H1 (cell line): Measurements from ENCODE around the gene TAF7L. TPM values are rescaled to one million over a fixed set of nuclear protein-coding genes. Genes with fewer than 3 reads are reported as not detected.

Experiments used
- CTCF ChIA-PET: fragments of 300-600 bp; sonication (Branson Sonifier 250); formaldehyde crosslinking; loops from one replicate; lab custom pipeline; 2021; ENCODE audit not compliant: partially characterized antibody; lab: Charles Lee
- POLR2A ChIA-PET: fragments of 300-600 bp; sonication (Branson Sonifier 250); formaldehyde crosslinking; loops from one replicate; lab custom pipeline; 2021; ENCODE audit warnings: inconsistent platforms; ENCODE audit not compliant: partially characterized antibody; lab: Charles Lee
- DNase-seq, 2 experiments: peaks; one replicate each; pipeline versions ENCODE4 v3.0.0 to v3.0.0-alpha.2; 2010 to 2022; ENCODE audit warnings: low spot score in 2 of 2, low read depth in 1 of 2, mixed read lengths in 1 of 2
- FAIRE-seq: peaks from 2 replicates; lab custom pipeline; 2011; peaks lifted over from hg19 to GRCh38; lab: Jason Lieb, UNC
- H2AFZ ChIP-seq: 2 replicates; pipeline ENCODE4 v1.8.1; 2012; ENCODE audit warnings: low read length, inconsistent platforms
- H2AK5ac ChIP-seq: 2 replicates; pipeline ENCODE4 v1.6.1; 2013; ENCODE audit warnings: low read depth, low read length
- H2BK120ac ChIP-seq: replicated peaks from 2 replicates; pipeline ENCODE3; 2013; ENCODE audit warnings: low read depth, low read length, inconsistent platforms
- H2BK12ac ChIP-seq: 2 replicates; pipeline ENCODE4 v1.6.1; 2013; ENCODE audit warnings: low read depth, low read length
- H2BK15ac ChIP-seq: 2 replicates; pipeline ENCODE4 v1.6.1; 2013; ENCODE audit warnings: low read length
- H2BK20ac ChIP-seq: 2 replicates; pipeline ENCODE4 v1.6.1; 2013; ENCODE audit warnings: low read length
- H2BK5ac ChIP-seq: 2 replicates; pipeline ENCODE4 v1.6.1; 2013; ENCODE audit warnings: low read depth, low read length
- H3K14ac ChIP-seq: 2 replicates; pipeline ENCODE4 v1.6.1; 2013; ENCODE audit warnings: inconsistent platforms; ENCODE audit not compliant: insufficient read length
- H3K18ac ChIP-seq: 2 replicates; pipeline ENCODE4 v1.6.1; 2013; ENCODE audit warnings: low read length; ENCODE audit errors: extremely low read depth
- H3K23ac ChIP-seq: 2 replicates; pipeline ENCODE4 v1.6.1; 2013; ENCODE audit warnings: inconsistent platforms; ENCODE audit not compliant: insufficient read length
- H3K23me2 ChIP-seq: 2 replicates; pipeline ENCODE4 v1.6.1; 2013; ENCODE audit warnings: low read depth, low read length
- H3K27ac ChIP-seq: 2 replicates; pipeline ENCODE4 v1.6.1; 2011; ENCODE audit warnings: low read depth, low read length, inconsistent platforms
- H3K27me3 ChIP-seq, 4 experiments: replicated peaks in 1 of 4; 1 replicate in 1 of 4; 2 replicates in 3 of 4; pipeline versions ENCODE4 v1.6.1 to v1.8.1; 2011 to 2013; ENCODE audit warnings: low read length in 3 of 4, mild to moderate bottlenecking in 3 of 4, inconsistent platforms in 2 of 4, mixed read lengths in 2 of 4, moderate library complexity in 1 of 4; ENCODE audit not compliant: control insufficient read depth in 3 of 4, insufficient read depth in 3 of 4; ENCODE audit errors: extremely low read depth in 1 of 4
- H3K36me3 ChIP-seq, 4 experiments: 2 replicates each; pipeline versions ENCODE4 v1.6.1 to v1.8.1; 2011 to 2013; ENCODE audit warnings: mild to moderate bottlenecking in 4 of 4, low read length in 3 of 4, moderate library complexity in 2 of 4, control low read depth in 1 of 4, inconsistent platforms in 1 of 4; ENCODE audit not compliant: insufficient read depth in 4 of 4, control insufficient read depth in 2 of 4
- H3K4ac ChIP-seq: replicated peaks from 2 replicates; pipeline ENCODE3; 2013; ENCODE audit warnings: low read length, low read depth, mixed read lengths, inconsistent platforms; ENCODE audit not compliant: insufficient read length
- H3K4me1 ChIP-seq, 4 experiments: replicated peaks in 1 of 4; 1 replicate in 1 of 4; 2 replicates in 3 of 4; pipeline versions ENCODE4 v1.6.1 to v1.8.1; 2011 to 2013; ENCODE audit warnings: low read length in 3 of 4, inconsistent platforms in 2 of 4, mixed read lengths in 1 of 4; ENCODE audit not compliant: insufficient read depth in 4 of 4, control insufficient read depth in 3 of 4
- H3K4me2 ChIP-seq, 2 experiments: 2 replicates each; pipeline versions ENCODE4 v1.6.1 to v1.8.1; 2011 to 2013; ENCODE audit warnings: low read depth in 2 of 2, low read length in 2 of 2, control low read depth in 1 of 2, inconsistent platforms in 1 of 2, mild to moderate bottlenecking in 1 of 2; ENCODE audit not compliant: insufficient read depth in 1 of 2
- H3K4me3 ChIP-seq, 4 experiments: fragments of 200-600, 300-600 bp in 1 of 4; sonication (generic), shearing (Covaris generic), sonication (Bioruptor Twin) in 1 of 4; 2 replicates each; pipeline versions ENCODE4 v1.5.1 to v1.8.1; 2011 to 2016; ENCODE audit warnings: low read length in 4 of 4, low read depth in 3 of 4, control low read depth in 2 of 4, inconsistent platforms in 2 of 4, mild to moderate bottlenecking in 2 of 4, mixed read lengths in 1 of 4, moderate library complexity in 1 of 4; ENCODE audit not compliant: insufficient read depth in 2 of 4; ENCODE audit errors: extremely low read depth in 1 of 4
- H3K56ac ChIP-seq: replicated peaks from 2 replicates; pipeline ENCODE3; 2013; ENCODE audit warnings: low read depth, mild to moderate bottlenecking, mixed read lengths, low read length, inconsistent platforms; ENCODE audit not compliant: insufficient read length
- H3K79me1 ChIP-seq: 2 replicates; pipeline ENCODE4 v1.6.1; 2013; ENCODE audit warnings: low read depth, low read length, control low read depth
- H3K79me2 ChIP-seq, 2 experiments: 2 replicates each; pipeline versions ENCODE4 v1.6.1 to v1.8.1; 2012 to 2013; ENCODE audit warnings: low read length in 2 of 2, mild to moderate bottlenecking in 2 of 2, inconsistent platforms in 1 of 2; ENCODE audit not compliant: insufficient read depth in 2 of 2, control insufficient read depth in 1 of 2
- H3K9ac ChIP-seq, 4 experiments: replicated peaks in 1 of 4; 1 replicate in 1 of 4; 2 replicates in 3 of 4; pipeline versions ENCODE4 v1.6.1 to v1.8.1; 2011 to 2013; ENCODE audit warnings: low read depth in 3 of 4, low read length in 3 of 4, control low read depth in 2 of 4, mild to moderate bottlenecking in 2 of 4, moderate library complexity in 2 of 4, inconsistent platforms in 1 of 4; ENCODE audit errors: extremely low read depth in 1 of 4
- H3K9me3 ChIP-seq, 2 experiments: 2 replicates each; pipeline versions ENCODE4 v1.6.1 to v1.8.1; 2012 to 2013; ENCODE audit warnings: mild to moderate bottlenecking in 2 of 2, moderate library complexity in 2 of 2, control low read depth in 1 of 2, inconsistent platforms in 1 of 2, low read depth in 1 of 2, low read length in 1 of 2, mixed read lengths in 1 of 2; ENCODE audit not compliant: insufficient read depth in 2 of 2
- H4K20me1 ChIP-seq, 2 experiments: replicated peaks in 1 of 2; 2 replicates each; pipeline versions ENCODE3 to v1.8.1; 2011 to 2013; ENCODE audit warnings: inconsistent platforms in 2 of 2, low read length in 2 of 2, mild to moderate bottlenecking in 1 of 2; ENCODE audit not compliant: insufficient read depth in 2 of 2, control insufficient read depth in 1 of 2
- H4K5ac ChIP-seq: 2 replicates; pipeline ENCODE4 v1.6.1; 2013; ENCODE audit warnings: low read length, low read depth, mixed read lengths, inconsistent platforms; ENCODE audit not compliant: insufficient read length
- H4K8ac ChIP-seq: 2 replicates; pipeline ENCODE4 v1.8.0; 2013; ENCODE audit warnings: mild to moderate bottlenecking, moderate library complexity, low read length, inconsistent platforms; ENCODE audit not compliant: insufficient read depth; ENCODE audit errors: extremely low read depth
- H4K91ac ChIP-seq: replicated peaks from 2 replicates; pipeline ENCODE3; 2013; ENCODE audit warnings: low read length, mixed read lengths, inconsistent platforms; ENCODE audit not compliant: insufficient read length
- ASH2L ChIP-seq: fragments of 200-600, 300-600 bp; sonication (generic); IDR thresholded peaks from one replicate; pipeline ENCODE4 v1.7.1; 2017; ENCODE audit warnings: low read length
- CHD2 ChIP-seq: IDR thresholded peaks from 2 replicates; pipeline ENCODE4 v1.6.1; 2012; ENCODE audit warnings: low read length, improper control_type of control experiment
- KDM1A ChIP-seq: fragments of 200-600, 300-600 bp; sonication (generic); IDR thresholded peaks from 2 replicates; pipeline ENCODE4 v1.7.1; 2016; ENCODE audit warnings: mild to moderate bottlenecking, low read length, borderline replicate concordance
- KDM5A ChIP-seq: fragments of 200-600 bp; IDR thresholded peaks from 2 replicates; pipeline ENCODE4 v1.7.1; 2012; ENCODE audit warnings: mild to moderate bottlenecking, low read length, inconsistent platforms, mixed read lengths
- RFX5 ChIP-seq: IDR thresholded peaks from 2 replicates; pipeline ENCODE4 v1.6.1; 2011; ENCODE audit warnings: low read depth, low read length, improper control_type of control experiment, borderline replicate concordance
- RXRA ChIP-seq: IDR thresholded peaks from 2 replicates; pipeline ENCODE4 v1.6.1; 2011; ENCODE audit warnings: low read depth, mild to moderate bottlenecking, low read length, moderate library complexity; ENCODE audit not compliant: insufficient read depth
- TEAD4 ChIP-seq: IDR thresholded peaks from 2 replicates; pipeline ENCODE4 v1.6.1; 2012; ENCODE audit warnings: low read depth, low read length, inconsistent platforms, mixed read lengths
- WGBS, 2 experiments: shearing (Covaris generic) in 1 of 2; methylation state at CpG; one replicate each; pipeline versions ENCODE4 v1.1.6 to v1.1.7; 2013 to 2015; ENCODE audit warnings: low lambda C conversion rate in 2 of 2, mixed read lengths in 2 of 2, inconsistent platforms in 1 of 2, low coverage in 1 of 2, missing lambda C conversion rate in 1 of 2; ENCODE audit not compliant: insufficient replicate concordance in 2 of 2, insufficient coverage in 1 of 2, insufficient read length in 1 of 2; ENCODE audit errors: extremely low coverage in 1 of 2, missing lambda C conversion rate in 1 of 2; 5-methylcytosine and 5-hydroxymethylcytosine counted together
- polyA plus RNA-seq, 7 experiments: library from polyadenylated mRNA; depleted of rRNA in 3 of 7; stranded (reverse) in 5 of 7; unstranded in 2 of 7; fragments of >200 nt in 5 of 7; fragments of 200-250 nt in 2 of 7; gene quantifications; 1 replicate in 5 of 7; 2 replicates in 1 of 7; 4 replicates in 1 of 7; pipeline versions ENCODE4 v1.2.1 to v1.2.3, GENCODE V29; 2011 to 2013; ENCODE audit warnings: missing spikeins in 2 of 7, mixed read lengths in 2 of 7
- total RNA-seq: library from RNA; stranded (reverse); fragmentation: NEBNext Ultra II Directional; extraction: Animal tissue kit (Norgen Biotek cat#: 25700); gene quantifications from 2 replicates; pipeline ENCODE4 v1.2.1, GENCODE V29; 2021

The TAF7L gene
- total and polyA plus RNA-seq, 2 of the 8 experiments (the other 6 are each of a cell fraction or from before 2014, with no cell fraction given), result not detected

- no peak overlapping the region for H3K4me2 ChIP-seq
- POLR2A ChIA-PET, result interaction anchor here (1.2 kb wide), 1 partner anchor 133 kb away, joined by 4 read pairs; the partner anchor contains the start of gene RPL36A
- TF ChIP-seq KDM5A (no peak), ASH2L (no peak), TEAD4 (no peak), CHD2 (no peak), RXRA (no peak), KDM1A (no peak), RFX5 (no peak)
These were observed 33.5 kb downstream of the TAF7L start for GRCh38 chrX:101257448-101258258.

More at GRCh38 chrX:101257448-101258258, 33.5 kb downstream of the TAF7L start:
- CTCF ChIA-PET, result interaction anchor here (0.7 to 2.2 kb wide), 3 partner anchors 30 to 1500 kb away, joined by 4 to 10 read pairs (median 4); no protein-coding TSS in a partner anchor
- no peaks in the 10 kb centered on the region for H3K79me1 ChIP-seq
- H3K9me3 ChIP-seq, result no peaks in the 10 kb centered on the region
- no peak overlapping the region for H4K91ac ChIP-seq
- no peak overlapping the region for H2BK120ac ChIP-seq
- FAIRE-seq (no peak), DNase-seq (no peak)
- no peak overlapping the region for H3K56ac ChIP-seq
- no peak overlapping the region for H2BK15ac ChIP-seq
- WGBS, 2 experiments, result 72% methylated on average over 2 of the region's 4 CpGs; no CpG with 5 or more reads in 1 of the 2 experiments
- no peak overlapping the region for H2AK5ac ChIP-seq
- H4K20me1 ChIP-seq, result no peaks in the 10 kb centered on the region
- no peaks in the 10 kb centered on the region for H3K27me3 ChIP-seq
- no peak overlapping the region for H3K14ac ChIP-seq
- H2BK20ac ChIP-seq, result no peak overlapping the region
- no peak overlapping the region for H2BK12ac ChIP-seq
- no peak overlapping the region for H3K18ac ChIP-seq
- no peak overlapping the region for H2BK5ac ChIP-seq
- H3K9ac ChIP-seq, result no peak overlapping the region
- H3K4me3 ChIP-seq, result no peak overlapping the region
- H3K4ac ChIP-seq, result no peak overlapping the region
- no peaks in the 10 kb centered on the region for H3K36me3 ChIP-seq
- no peak overlapping the region for H3K27ac ChIP-seq
- H3K23me2 ChIP-seq, result no peaks in the 10 kb centered on the region
- no peaks in the 10 kb centered on the region for H3K79me2 ChIP-seq
- no peak overlapping the region for H4K5ac ChIP-seq
- H3K4me1 ChIP-seq, result no peaks in the 10 kb centered on the region
- H3K23ac ChIP-seq, result no peak overlapping the region
- H2AFZ ChIP-seq, result no peak overlapping the region
- no peak overlapping the region for H4K8ac ChIP-seq
